GM21786 (cell line): ENCODE measurements around the gene CHDH.

Experiments
- ATAC-seq: cut with Tn5 transposase; IDR thresholded peaks from one replicate; pipeline ENCODE4 v1.9.1; 2021; ENCODE audit not compliant: unreplicated experiment

The CHDH gene

GRCh38 chr3:53809764-53810400, 36.3 kb downstream of the CHDH start:
- no peak for ATAC-seq

- no peak for ATAC-seq
Observed at GRCh38 chr3:53809267-53809666, 37.0 kb downstream of the CHDH start.

GRCh38 chr3:53808496-53808895, 37.7 kb downstream of the CHDH start:
- no peak for ATAC-seq

- no peak for ATAC-seq
Observed at GRCh38 chr3:53807117-53807810, 39.0 kb downstream of the CHDH start.

GRCh38 chr3:53806182-53807116, 39.8 kb downstream of the CHDH start:
- ATAC-seq: peak; percentile 69

- ATAC-seq: no peak
Observed at GRCh38 chr3:53805463-53806159, 40.6 kb downstream of the CHDH start.

GRCh38 chr3:53804697-53805462, 41.3 kb downstream of the CHDH start:
- no peak for ATAC-seq

GRCh38 chr3:53803816-53804695, 42.2 kb downstream of the CHDH start:
- no peak for ATAC-seq

GRCh38 chr3:53803124-53803815, 42.9 kb downstream of the CHDH start:
- no peak for ATAC-seq

- ATAC-seq: no peak
Observed at GRCh38 chr3:53802256-53802880, 43.9 kb downstream of the CHDH start.

GRCh38 chr3:53801319-53801718, 44.9 kb downstream of the CHDH start:
- ATAC-seq: no peak

- no peak for ATAC-seq
Observed at GRCh38 chr3:53800041-53800906, 45.9 kb downstream of the CHDH start.

- ATAC-seq: no peak
Observed at GRCh38 chr3:53799338-53799865, 46.8 kb downstream of the CHDH start.

- ATAC-seq: no peak
Observed at GRCh38 chr3:53798144-53798543, 48.1 kb downstream of the CHDH start.

GRCh38 chr3:53795789-53796560, 50.2 kb downstream of the CHDH start:
- no peak for ATAC-seq

- ATAC-seq: no peak
Observed at GRCh38 chr3:53795176-53795575, 51.0 kb downstream of the CHDH start.
